Non-pigmented ciliary epithelial cell (primary cell): ENCODE results near the gene ENO2.
"Not testable (repeated sequence)": the region's sequence is repeated elsewhere in the genome, so short reads cannot be mapped to it uniquely, and the experiment has no call there.

Experiments used
- DNase-seq: peaks from one replicate; pipeline ENCODE4 v3.0.0-alpha.2; 2010; ENCODE audit warnings: low read depth

The ENO2 gene

GRCh38 chr12:6886206-6886999 lies 28.0 kb upstream of the ENO2 start:
- DNase-seq = not testable (repeated sequence)

DNA sequence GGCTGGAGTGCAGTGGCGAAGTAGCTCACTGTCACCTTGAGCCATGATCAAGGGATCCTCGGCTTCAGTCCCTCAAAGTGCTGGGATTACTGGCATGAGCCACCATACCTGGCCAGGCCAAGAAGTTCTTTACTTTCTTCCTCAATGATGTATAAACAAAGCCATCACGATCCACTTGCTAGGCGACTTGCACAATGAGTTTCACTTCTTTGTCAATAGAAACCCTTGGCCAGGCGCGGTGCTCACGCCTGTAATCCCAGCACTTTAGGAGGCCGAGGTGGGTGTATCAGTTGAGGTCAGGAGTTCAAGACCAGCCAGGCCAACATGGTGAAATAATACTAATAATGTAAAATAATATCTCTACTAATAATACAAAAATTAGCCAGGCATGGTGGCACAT lies 26.9 kb upstream of the ENO2 start:
- no peak for DNase-seq

DNA sequence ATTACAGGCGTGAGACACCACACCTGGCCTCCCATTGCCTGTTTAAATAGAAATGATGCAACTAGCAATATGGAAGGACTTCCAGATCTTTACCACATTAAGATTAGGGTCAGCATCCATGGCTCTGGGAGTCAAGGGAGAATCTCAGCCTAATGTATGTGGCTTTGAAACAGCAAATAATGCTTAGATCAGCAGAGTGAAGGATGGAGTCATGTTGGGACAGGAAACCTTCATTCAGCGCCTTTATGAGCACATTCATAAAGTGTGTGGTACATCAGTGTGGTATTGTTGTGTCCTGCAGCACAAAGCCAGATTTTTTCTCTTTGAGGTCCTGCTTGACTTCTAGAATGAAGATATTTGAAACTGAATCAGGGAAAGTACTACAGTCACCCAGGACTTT lies 26.0 kb upstream of the ENO2 start:
- no peak for DNase-seq

DNA sequence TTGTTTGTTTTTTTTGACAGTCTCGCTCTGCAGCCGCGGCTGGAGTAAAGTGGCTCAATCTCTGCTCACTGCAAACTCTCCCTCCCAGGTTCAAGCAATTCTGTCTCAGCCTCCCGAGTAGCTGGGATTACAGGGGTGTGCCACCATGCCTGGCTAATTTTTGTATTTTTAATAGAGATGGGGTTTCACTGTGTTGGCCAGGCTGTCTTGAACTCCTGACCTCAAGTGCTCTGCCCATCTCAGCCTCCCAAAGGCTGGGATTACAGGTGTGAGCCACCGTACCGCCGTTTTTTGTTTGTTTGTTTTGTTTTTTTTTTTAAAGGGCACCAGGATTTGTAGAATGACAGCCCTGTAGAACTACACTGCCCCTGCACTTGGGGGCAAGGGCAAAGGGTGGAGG lies 25.6 kb upstream of the ENO2 start:
- DNase-seq = not testable (repeated sequence)

DNA sequence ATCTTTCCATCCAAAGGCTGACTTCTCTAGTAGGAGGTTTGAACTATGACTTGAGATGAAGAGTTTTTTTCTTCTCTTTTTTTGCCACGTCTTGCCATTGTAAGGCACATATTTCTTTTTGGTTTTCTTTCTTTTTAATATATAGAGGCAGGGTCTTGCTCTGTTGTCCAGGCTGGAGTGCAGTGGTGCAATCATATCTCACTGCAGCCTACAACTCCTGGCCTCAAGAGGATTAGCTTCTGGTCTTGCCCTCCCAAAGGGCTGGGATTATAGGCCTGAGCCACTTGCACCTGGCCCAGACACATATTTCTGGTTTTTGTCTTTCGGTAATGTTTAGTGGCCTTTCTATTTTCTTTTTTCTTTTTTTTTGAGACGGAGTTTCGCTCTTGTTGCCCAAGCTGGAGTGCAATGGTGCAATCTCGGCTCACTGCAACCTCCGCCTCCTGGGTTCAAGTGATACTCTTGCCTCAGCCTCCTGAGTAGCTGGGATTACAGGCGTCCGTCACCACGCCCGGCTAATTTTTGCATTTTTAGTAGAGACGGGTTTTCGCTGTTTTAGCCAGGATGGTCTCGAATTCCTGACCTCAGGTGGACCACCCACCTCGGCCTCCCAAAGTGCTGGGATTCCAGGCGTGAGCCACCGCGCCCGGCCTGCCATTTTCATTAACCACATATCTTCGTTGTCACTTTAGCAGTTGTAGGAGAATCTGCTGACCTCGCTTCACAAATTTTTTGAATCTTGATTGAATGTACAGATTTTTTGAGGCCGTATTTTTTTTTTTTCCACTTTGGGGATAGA lies 24.4 kb upstream of the ENO2 start:
- DNase-seq = not testable (repeated sequence)

- peak; percentile 67 for DNase-seq
These were observed 23.4 kb upstream of the ENO2 start for GRCh38 chr12:6890789-6891645.

GRCh38 chr12:6891646-6892001 lies 22.8 kb upstream of the ENO2 start:
- no peak for DNase-seq

- not testable (repeated sequence) for DNase-seq
These were observed 21.7 kb upstream of the ENO2 start for GRCh38 chr12:6892683-6893082.

GRCh38 chr12:6894321-6894720 lies 20.1 kb upstream of the ENO2 start:
- DNase-seq = no peak

GRCh38 chr12:6896846-6897435 lies 17.4 kb upstream of the ENO2 start:
- DNase-seq = no peak

GRCh38 chr12:6899427-6899826 lies 15.0 kb upstream of the ENO2 start:
- no peak for DNase-seq

- DNase-seq = no peak
These were observed 14.4 kb upstream of the ENO2 start for GRCh38 chr12:6899837-6900519.

DNA sequence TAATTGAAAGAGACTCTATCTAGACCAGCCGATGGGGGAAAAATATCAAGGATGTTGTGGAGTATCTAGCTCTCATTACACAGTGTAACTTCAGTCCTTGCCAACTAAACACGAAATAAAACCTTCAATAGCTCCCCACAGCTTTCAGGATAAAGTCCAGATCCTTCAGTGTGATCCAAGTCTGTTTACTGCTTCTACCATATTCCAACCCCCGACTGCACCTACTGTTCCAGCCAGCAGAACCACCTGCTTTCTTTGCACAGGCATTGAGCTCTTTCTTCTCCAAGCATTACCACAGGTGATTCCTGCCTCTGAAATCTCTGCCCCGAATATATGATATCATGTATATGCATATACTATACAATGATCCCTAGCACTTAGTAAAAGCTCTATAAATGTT lies 11.9 kb upstream of the ENO2 start:
- DNase-seq = no peak

DNA sequence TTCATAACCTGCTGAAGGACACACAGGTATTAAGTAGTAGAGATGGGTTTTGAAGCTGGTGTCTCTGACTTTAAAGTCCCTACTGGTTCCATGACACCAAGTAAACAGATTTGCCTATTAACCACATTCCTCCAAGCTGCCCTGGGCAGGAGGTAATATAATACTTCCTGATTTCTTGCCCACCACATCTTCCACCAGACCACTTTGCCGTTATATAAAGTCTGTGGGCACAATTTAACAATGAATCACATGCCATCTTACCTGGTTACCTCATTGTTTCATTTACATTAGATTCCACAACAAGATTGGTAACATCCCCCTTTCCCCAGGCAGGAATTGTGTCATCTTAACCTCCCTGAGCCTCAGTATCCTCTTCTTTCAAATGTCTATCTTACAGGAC lies 10.7 kb upstream of the ENO2 start:
- DNase-seq = no peak

GRCh38 chr12:6904280-6905276 lies 9.8 kb upstream of the ENO2 start, which contains the start of gene LRRC23:
Gene LRRC23 (plus strand): TSS chr12:6904822. CDS start chr12:6905634, 812 bp downstream.
- DNase-seq = peak; percentile 71

DNA sequence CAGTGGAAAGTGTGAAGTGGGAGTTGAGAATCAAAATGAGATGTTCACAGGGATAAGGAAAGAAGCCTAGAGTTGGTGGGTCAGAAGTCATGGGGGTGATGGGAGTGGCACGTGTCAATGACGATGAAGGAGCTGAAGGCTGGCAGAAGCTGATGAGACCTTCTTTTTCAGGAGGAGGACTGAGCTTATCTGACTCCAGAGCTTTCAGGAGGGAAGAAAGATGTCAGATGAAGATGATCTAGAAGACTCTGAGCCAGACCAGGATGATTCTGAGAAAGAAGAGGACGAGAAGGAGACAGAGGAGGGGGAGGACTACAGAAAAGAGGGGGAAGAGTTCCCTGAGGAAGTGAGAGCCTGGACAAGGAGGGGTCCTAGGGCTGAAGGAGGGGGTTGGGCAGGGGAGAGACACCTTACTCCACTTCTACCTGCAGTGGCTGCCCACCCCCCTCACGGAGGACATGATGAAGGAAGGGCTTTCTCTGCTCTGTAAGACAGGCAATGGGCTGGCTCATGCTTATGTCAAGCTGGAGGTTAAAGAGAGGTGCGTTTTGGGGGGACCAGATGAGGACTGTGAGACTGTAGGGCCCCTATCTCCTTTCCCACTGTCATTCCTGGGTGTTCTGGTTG lies 8.9 kb upstream of the ENO2 start:
- DNase-seq = no peak

GRCh38 chr12:6908141-6908540 lies 6.2 kb upstream of the ENO2 start:
- not testable (repeated sequence) for DNase-seq

- no peak for DNase-seq
These were observed 4.8 kb upstream of the ENO2 start for GRCh38 chr12:6909421-6910145.
